GM21576 (cell line): ENCODE measurements around the gene AR.

Source experiments
- ATAC-seq: cut with Tn5 transposase; IDR thresholded peaks from one replicate; pipeline ENCODE4 v1.9.1; 2021; ENCODE audit warnings: mild to moderate bottlenecking, moderate library complexity; ENCODE audit not compliant: unreplicated experiment

AR gene

GRCh38 chrX:67564475-67564874 lies 20.7 kb downstream of the AR start:
- ATAC-seq: no peak

- no peak for ATAC-seq
These were observed 24.9 kb downstream of the AR start for GRCh38 chrX:67568769-67569168.

- ATAC-seq: no peak
These were observed 27.0 kb downstream of the AR start for GRCh38 chrX:67570839-67571238.

GRCh38 chrX:67574696-67575095 lies 30.9 kb downstream of the AR start:
- ATAC-seq: no peak

GRCh38 chrX:67582436-67582835 lies 38.6 kb downstream of the AR start:
- ATAC-seq: no peak

GRCh38 chrX:67583171-67583570 lies 39.4 kb downstream of the AR start:
- no peak for ATAC-seq

- no peak for ATAC-seq
These were observed 41.6 kb downstream of the AR start for GRCh38 chrX:67585401-67585800.

GRCh38 chrX:67587946-67588624 lies 44.3 kb downstream of the AR start:
- no peak for ATAC-seq

GRCh38 chrX:67596839-67597790 lies 53.3 kb downstream of the AR start:
- no peak for ATAC-seq

- no peak for ATAC-seq
These were observed 55.7 kb downstream of the AR start for GRCh38 chrX:67599532-67599931.

- ATAC-seq: no peak
These were observed 58.0 kb downstream of the AR start for GRCh38 chrX:67601771-67602170.

- no peak for ATAC-seq
These were observed 61.3 kb downstream of the AR start for GRCh38 chrX:67604979-67605703.

- ATAC-seq: no peak
These were observed 63.6 kb downstream of the AR start for GRCh38 chrX:67607466-67607865.

GRCh38 chrX:67610282-67610681 lies 66.5 kb downstream of the AR start:
- no peak for ATAC-seq

GRCh38 chrX:67612231-67612630 lies 68.4 kb downstream of the AR start:
- no peak for ATAC-seq

- ATAC-seq: no peak
These were observed 69.5 kb downstream of the AR start for GRCh38 chrX:67613366-67613765.

- ATAC-seq: no peak
These were observed 70.2 kb downstream of the AR start for GRCh38 chrX:67613996-67614395.

- ATAC-seq: no peak
These were observed 70.6 kb downstream of the AR start for GRCh38 chrX:67614423-67614822.

GRCh38 chrX:67619253-67619652 lies 75.4 kb downstream of the AR start:
- no peak for ATAC-seq

GRCh38 chrX:67622053-67622585 lies 78.3 kb downstream of the AR start:
- no peak for ATAC-seq

- no peak for ATAC-seq
These were observed 80.5 kb downstream of the AR start for GRCh38 chrX:67624325-67624724.
